AG10803 (cell line): ENCODE data around the gene CD68.

Source experiments
- DNase-seq: peaks from one replicate; pipeline ENCODE4 v3.0.0; 2010; ENCODE audit warnings: low read depth
- H3K4me3 ChIP-seq: 2 replicates; pipeline ENCODE4 v1.5.1; 2011; ENCODE audit warnings: mild to moderate bottlenecking, low read length, control low read depth
- TF ChIP-seq, protein P1 (sequence below): conservative IDR thresholded peaks from 2 replicates; pipeline ENCODE4 v1.5.1; 2011; ENCODE audit warnings: mild to moderate bottlenecking, low read length, control low read depth, inconsistent platforms

Gene CD68

GRCh38 chr17:7576432-7576937, 3.0 kb upstream of the CD68 start:
- TF ChIP-seq, protein P1, sequence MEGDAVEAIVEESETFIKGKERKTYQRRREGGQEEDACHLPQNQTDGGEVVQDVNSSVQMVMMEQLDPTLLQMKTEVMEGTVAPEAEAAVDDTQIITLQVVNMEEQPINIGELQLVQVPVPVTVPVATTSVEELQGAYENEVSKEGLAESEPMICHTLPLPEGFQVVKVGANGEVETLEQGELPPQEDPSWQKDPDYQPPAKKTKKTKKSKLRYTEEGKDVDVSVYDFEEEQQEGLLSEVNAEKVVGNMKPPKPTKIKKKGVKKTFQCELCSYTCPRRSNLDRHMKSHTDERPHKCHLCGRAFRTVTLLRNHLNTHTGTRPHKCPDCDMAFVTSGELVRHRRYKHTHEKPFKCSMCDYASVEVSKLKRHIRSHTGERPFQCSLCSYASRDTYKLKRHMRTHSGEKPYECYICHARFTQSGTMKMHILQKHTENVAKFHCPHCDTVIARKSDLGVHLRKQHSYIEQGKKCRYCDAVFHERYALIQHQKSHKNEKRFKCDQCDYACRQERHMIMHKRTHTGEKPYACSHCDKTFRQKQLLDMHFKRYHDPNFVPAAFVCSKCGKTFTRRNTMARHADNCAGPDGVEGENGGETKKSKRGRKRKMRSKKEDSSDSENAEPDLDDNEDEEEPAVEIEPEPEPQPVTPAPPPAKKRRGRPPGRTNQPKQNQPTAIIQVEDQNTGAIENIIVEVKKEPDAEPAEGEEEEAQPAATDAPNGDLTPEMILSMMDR: no peak

GRCh38 chr17:7577327-7578199, 1.9 kb upstream of the CD68 start:
- no peak for DNase-seq
- TF ChIP-seq, protein P1: no peak
- no peak overlapping the region for H3K4me3 ChIP-seq

More at GRCh38 chr17:7576432-7576937, 3.0 kb upstream of the CD68 start:
- no peak for DNase-seq
- no peak overlapping the region; the same call in 1 of the 2 replicates for H3K4me3 ChIP-seq

DNA sequence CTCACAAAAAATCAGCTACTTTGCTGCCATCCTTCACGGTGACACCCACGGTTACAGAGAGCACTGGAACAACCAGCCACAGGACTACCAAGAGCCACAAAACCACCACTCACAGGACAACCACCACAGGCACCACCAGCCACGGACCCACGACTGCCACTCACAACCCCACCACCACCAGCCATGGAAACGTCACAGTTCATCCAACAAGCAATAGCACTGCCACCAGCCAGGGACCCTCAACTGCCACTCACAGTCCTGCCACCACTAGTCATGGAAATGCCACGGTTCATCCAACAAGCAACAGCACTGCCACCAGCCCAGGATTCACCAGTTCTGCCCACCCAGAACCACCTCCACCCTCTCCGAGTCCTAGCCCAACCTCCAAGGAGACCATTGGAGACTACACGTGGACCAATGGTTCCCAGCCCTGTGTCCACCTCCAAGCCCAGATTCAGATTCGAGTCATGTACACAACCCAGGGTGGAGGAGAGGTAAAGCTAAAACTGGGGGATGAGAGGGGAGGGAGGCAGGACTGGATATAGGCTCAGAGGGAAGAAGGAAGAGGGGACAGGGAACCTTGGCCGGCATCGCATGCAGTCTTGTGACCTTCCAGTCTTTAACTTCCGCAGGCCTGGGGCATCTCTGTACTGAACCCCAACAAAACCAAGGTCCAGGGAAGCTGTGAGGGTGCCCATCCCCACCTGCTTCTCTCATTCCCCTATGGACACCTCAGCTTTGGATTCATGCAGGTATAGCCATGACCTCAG, 581 bp downstream of the CD68 start:
- TF ChIP-seq, protein P1: no peak
- peak overlapping the region; percentile 43 for H3K4me3 ChIP-seq
- DNase-seq: no peak

DNA sequence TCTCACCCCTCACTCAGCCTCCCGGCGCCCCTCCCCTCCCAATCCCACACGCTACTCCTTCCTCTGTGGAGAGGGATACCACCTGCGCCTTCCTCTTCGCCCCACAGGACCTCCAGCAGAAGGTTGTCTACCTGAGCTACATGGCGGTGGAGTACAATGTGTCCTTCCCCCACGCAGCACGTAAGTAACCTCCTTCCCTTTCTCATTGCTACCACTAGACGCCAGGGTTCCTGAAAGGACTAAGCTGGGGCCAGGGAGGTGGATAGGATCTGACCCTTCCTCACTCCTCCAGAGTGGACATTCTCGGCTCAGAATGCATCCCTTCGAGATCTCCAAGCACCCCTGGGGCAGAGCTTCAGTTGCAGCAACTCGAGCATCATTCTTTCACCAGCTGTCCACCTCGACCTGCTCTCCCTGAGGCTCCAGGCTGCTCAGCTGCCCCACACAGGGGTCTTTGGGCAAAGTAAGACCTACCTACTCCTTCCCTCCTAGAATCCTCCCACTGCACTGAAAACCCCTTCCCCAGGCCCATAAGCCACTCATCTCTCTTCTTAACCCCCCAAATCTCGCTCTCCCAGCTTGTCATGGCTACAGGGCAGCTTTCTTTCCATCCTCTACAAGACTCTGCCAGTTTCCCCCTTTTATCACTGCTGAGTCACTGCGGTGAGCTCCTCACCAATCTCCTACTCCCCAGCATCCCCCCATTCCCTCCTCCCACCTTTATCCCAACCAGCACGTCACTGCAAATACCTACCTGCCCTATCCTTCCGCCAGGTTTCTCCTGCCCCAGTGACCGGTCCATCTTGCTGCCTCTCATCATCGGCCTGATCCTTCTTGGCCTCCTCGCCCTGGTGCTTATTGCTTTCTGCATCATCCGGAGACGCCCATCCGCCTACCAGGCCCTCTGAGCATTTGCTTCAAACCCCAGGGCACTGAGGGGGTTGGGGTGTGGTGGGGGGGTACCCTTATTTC, 1.5 kb downstream of the CD68 start:
- DNase-seq: no peak
- no peak overlapping the region for H3K4me3 ChIP-seq

GRCh38 chr17:7582396-7583252, 3.2 kb downstream of the CD68 start:
- TF ChIP-seq, protein P1: no peak
- peak overlapping the region; percentile 88 for H3K4me3 ChIP-seq
- no peak for DNase-seq

More for the DNA sequence above, 1.5 kb downstream of the CD68 start:
- TF ChIP-seq, protein P1: no peak
